ENCODE data around the gene VAV3.

VAV3 gene

DNA sequence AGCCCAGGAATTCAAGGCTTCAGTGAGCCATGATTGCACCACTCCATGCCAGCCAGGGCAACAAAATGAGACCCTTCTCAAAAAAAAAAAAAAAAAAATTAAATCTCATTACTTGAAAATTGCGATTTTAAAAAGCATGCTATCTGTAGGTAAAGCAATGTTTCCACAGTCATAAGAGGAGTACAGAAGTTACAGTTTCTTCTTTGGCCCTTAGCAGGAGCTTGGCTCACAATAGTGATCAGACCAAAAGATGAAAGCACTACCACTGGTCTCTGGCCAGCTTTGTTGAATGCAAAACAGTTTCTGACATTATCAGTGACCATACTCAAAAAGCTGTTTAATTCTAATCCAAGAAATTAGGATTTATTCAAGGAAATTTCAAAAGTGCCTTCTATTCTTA, 31.2 kb downstream of the VAV3 start:
- no peak for DNase-seq (ENCODE audit: low read depth)
- TF ChIP-seq, protein P1, sequence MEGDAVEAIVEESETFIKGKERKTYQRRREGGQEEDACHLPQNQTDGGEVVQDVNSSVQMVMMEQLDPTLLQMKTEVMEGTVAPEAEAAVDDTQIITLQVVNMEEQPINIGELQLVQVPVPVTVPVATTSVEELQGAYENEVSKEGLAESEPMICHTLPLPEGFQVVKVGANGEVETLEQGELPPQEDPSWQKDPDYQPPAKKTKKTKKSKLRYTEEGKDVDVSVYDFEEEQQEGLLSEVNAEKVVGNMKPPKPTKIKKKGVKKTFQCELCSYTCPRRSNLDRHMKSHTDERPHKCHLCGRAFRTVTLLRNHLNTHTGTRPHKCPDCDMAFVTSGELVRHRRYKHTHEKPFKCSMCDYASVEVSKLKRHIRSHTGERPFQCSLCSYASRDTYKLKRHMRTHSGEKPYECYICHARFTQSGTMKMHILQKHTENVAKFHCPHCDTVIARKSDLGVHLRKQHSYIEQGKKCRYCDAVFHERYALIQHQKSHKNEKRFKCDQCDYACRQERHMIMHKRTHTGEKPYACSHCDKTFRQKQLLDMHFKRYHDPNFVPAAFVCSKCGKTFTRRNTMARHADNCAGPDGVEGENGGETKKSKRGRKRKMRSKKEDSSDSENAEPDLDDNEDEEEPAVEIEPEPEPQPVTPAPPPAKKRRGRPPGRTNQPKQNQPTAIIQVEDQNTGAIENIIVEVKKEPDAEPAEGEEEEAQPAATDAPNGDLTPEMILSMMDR (conservative IDR thresholded peaks at IDR 0.05; ENCODE audit: low read depth, low read length), result no peak

DNA sequence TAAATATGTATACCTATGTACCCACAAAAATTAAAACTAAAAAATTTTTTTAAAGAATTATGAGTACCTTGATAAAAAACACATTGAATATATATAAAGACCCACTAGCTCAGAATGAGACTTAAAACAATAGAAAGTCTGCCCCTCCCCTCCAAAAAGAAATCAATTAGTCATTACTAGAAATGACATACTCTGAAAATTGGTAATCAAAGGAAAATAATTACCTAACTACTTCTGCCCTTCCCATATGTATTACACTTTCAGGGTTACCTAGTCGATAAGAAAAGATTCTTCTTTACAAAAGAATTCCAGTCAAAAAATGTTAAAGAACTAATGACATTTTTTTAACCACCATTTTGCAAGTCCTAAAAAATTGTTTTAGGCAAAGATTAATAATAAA, 34.7 kb downstream of the VAV3 start:
- TF ChIP-seq, protein P1 (conservative IDR thresholded peaks at IDR 0.05; ENCODE audit: low read depth, low read length), result no peak
- H3K4me3 ChIP-seq (ENCODE audit: low read depth, low read length), result no peak overlapping the region
- DNase-seq (ENCODE audit: low read depth), result no peak

More for the DNA sequence above, 31.2 kb downstream of the VAV3 start:
- no peak overlapping the region for H3K4me3 ChIP-seq (ENCODE audit: low read depth, low read length)

DNA sequence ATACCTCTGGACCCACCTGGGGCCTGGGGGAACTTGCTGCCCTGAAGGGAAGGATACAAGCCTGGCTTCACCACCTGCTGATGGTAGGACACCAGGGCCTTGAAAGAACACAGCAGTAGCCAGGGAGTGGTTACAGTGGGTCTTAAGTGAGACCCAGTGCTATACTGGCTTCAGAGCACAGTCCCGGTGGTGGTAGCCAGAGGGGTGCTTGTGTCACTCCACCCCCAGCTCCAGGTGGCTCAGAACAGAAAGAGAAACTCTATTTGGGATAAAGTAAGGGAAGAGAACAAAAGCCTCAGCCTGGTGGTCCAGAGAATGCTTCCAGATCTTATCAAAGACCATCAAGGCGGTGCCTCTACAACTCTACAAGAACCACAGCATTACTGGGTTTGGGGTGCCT, 37.2 kb downstream of the VAV3 start:
- TF ChIP-seq, protein P1 (conservative IDR thresholded peaks at IDR 0.05; ENCODE audit: low read depth, low read length), result no peak
- DNase-seq (ENCODE audit: low read depth), result no peak
- H3K4me3 ChIP-seq (ENCODE audit: low read depth, low read length), result no peak overlapping the region

DNA sequence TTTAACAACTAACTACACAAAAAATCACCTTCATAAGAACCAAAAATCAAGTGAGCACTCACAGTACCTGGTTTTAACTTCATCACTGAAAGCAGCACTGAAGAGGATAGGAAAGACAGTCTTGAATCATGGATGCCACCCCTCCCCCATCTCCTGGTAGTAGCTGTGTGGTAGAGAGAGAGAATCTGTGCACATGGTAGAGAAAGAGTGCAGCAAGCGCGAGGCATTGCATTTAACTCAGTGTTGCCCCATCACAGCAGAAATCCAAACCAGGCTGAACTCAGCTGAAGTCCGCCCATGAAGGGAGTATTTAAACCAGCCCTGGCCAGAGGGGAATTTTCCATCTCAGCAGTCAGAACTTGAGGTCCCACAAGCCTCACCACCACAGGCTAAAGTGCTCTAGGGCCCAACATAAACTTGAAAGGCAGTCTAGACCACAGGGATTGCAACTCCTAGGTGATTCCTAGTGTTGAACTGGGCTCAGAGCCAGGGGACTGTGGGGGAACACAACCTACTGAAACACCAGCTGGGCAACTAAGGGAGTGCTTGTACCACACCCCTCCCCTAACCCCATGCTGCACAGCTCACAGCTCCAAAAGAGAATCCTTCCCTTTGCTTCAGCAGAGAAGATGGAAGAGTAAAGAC, 38.4 kb downstream of the VAV3 start:
- TF ChIP-seq, protein P1 (conservative IDR thresholded peaks at IDR 0.05; ENCODE audit: low read depth, low read length), result no peak
- DNase-seq (ENCODE audit: low read depth), result peak; percentile 37
- H3K4me3 ChIP-seq (ENCODE audit: low read depth, low read length), result no peak overlapping the region

DNA sequence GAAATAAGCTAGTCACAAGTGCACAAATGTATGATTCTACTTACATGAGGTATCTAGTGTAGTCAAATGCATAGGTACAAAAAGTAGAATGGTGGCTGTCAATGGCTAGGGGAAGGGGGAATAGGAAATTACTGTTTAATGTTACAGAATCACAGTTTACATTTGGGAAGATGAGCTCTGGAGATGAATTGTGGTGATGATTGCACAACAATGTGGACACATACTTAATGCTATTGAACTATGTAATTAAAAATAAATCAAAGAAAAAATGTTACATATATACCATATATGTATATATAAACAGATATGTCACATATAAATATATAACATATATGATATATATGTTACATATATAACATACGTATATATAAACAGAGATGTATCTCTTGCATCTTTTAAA, 39.4 kb downstream of the VAV3 start:
- no peak for DNase-seq (ENCODE audit: low read depth)
- no peak overlapping the region for H3K4me3 ChIP-seq (ENCODE audit: low read depth, low read length)
- TF ChIP-seq, protein P1 (conservative IDR thresholded peaks at IDR 0.05; ENCODE audit: low read depth, low read length), result no peak

DNA sequence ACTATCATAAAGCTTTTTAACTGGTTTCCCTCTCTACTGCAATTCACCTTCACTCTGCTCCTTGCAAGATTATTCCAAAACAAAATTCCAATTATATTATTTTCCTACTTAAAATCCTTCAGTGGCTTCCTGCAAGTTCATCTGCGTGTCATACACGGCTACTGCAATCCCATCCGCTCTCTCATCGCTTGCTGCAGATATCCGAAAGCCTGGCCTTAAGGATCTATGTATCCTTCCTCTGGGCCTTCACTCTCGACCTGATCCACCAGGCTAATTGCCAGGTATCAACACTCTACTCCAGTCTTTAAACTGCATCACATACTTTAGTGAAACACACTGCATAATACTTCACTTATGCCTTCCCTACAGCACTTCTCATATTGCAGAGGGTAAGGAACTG, 44.0 kb downstream of the VAV3 start:
- TF ChIP-seq, protein P1 (conservative IDR thresholded peaks at IDR 0.05; ENCODE audit: low read depth, low read length), result no peak
- no peak overlapping the region for H3K4me3 ChIP-seq (ENCODE audit: low read depth, low read length)
- no peak for DNase-seq (ENCODE audit: low read depth)

DNA sequence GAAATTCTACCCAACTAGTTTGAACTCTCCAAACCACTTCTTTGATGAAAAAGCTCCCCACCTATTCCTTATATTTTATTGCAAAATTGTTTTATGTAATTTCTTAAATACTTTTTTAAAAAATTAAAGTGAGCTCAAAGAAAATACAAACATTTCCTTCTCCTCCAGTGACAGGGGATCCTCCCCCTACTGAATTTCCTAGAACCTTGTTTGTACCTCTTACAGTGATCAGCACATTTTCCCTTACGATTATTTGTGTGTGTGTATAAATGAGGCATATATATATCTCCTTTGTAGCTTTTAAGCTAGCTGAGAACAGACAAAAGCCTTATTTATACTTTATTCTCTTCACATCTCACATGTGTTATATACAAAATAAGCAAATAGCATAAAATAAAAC, 44.4 kb downstream of the VAV3 start:
- TF ChIP-seq, protein P1 (conservative IDR thresholded peaks at IDR 0.05; ENCODE audit: low read depth, low read length), result no peak
- H3K4me3 ChIP-seq (ENCODE audit: low read depth, low read length), result no peak overlapping the region
- no peak for DNase-seq (ENCODE audit: low read depth)
